IMR-90 (cell line): Measurements from ENCODE around the gene KRR1. TPM values are rescaled to one million over a fixed set of nuclear protein-coding genes. Genes with fewer than 3 reads are reported as not detected.

Experiments used
- ATAC-seq: fragments of 200-7000 bp; cut with Tn5 transposase; 2 replicates; pipeline ENCODE4 v1.9.1; 2020; ENCODE audit warnings: low read depth, mild to moderate bottlenecking, moderate library complexity
- BruUV-seq: library from RNA; stranded (reverse); fragments of 400-500 nt; replicated peaks from 2 replicates; lab custom pipeline; 2021; lab: Mats Ljungman, UMichigan
- CTCF ChIA-PET: fragments of 300-600 bp; formaldehyde crosslinking; extraction: SDS; loops from one replicate; lab custom pipeline; 2021; ENCODE audit warnings: antibody characterized with exemption; lab: Yijun Ruan, JAX
- POLR2A ChIA-PET: fragments of 300-600 bp; sonication (Branson Sonifier 250); formaldehyde crosslinking; loops from one replicate; lab custom pipeline; 2022; ENCODE audit warnings: antibody characterized with exemption; ENCODE audit not compliant: unreplicated experiment; lab: Charles Lee
- DNase-seq: peaks from one replicate; pipeline ENCODE4 v3.0.0; 2013
- H2AFZ ChIP-seq: replicated peaks from 2 replicates; pipeline ENCODE3; 2013; ENCODE audit warnings: low read length, mild to moderate bottlenecking; ENCODE audit not compliant: poor library complexity
- H2AK5ac ChIP-seq: 2 replicates; pipeline ENCODE4 v1.6.1; 2013; ENCODE audit warnings: low read depth, low read length, inconsistent platforms
- H2AK9ac ChIP-seq: replicated peaks from 2 replicates; pipeline ENCODE3; 2013; ENCODE audit warnings: mild to moderate bottlenecking, low read depth, low read length, moderate library complexity; ENCODE audit not compliant: poor library complexity
- H2BK120ac ChIP-seq: 2 replicates; pipeline ENCODE4 v1.6.1; 2013; ENCODE audit warnings: low read depth, low read length, inconsistent platforms
- H2BK15ac ChIP-seq: 3 replicates; pipeline ENCODE4 v1.6.1; 2013; ENCODE audit warnings: low read depth, low read length, inconsistent platforms
- H2BK20ac ChIP-seq: 2 replicates; pipeline ENCODE4 v1.6.1; 2013; ENCODE audit warnings: low read depth, mild to moderate bottlenecking, inconsistent platforms, low read length, moderate library complexity
- H2BK5ac ChIP-seq: 2 replicates; pipeline ENCODE4 v1.6.1; 2013; ENCODE audit warnings: mild to moderate bottlenecking, low read depth, low read length, inconsistent platforms; ENCODE audit not compliant: poor library complexity, severe bottlenecking
- H3K14ac ChIP-seq: replicated peaks from 2 replicates; pipeline ENCODE4 v1.6.1; 2013; ENCODE audit warnings: low read depth, low read length, inconsistent platforms
- H3K18ac ChIP-seq: 2 replicates; pipeline ENCODE4 v1.6.1; 2013; ENCODE audit warnings: low read depth, low read length, control low read depth
- H3K23ac ChIP-seq: 2 replicates; pipeline ENCODE4 v1.6.1; 2013; ENCODE audit warnings: low read depth, low read length, inconsistent platforms
- H3K27ac ChIP-seq: 2 replicates; pipeline ENCODE4 v1.5.1; 2013; ENCODE audit warnings: mild to moderate bottlenecking, control low read depth, low read length; ENCODE audit not compliant: insufficient read depth
- H3K27me3 ChIP-seq: 2 replicates; pipeline ENCODE4 v1.6.1; 2013; ENCODE audit warnings: low read length; ENCODE audit not compliant: control insufficient read depth, insufficient read depth
- H3K36me3 ChIP-seq: 2 replicates; pipeline ENCODE4 v1.6.1; 2013; ENCODE audit warnings: low read length, mixed read lengths; ENCODE audit not compliant: control insufficient read depth, insufficient read depth
- H3K4ac ChIP-seq: 2 replicates; pipeline ENCODE4 v1.6.1; 2013; ENCODE audit warnings: low read depth, low read length, inconsistent platforms
- H3K4me1 ChIP-seq: 2 replicates; pipeline ENCODE4 v1.6.1; 2013; ENCODE audit warnings: low read length, mixed read lengths; ENCODE audit not compliant: control insufficient read depth, insufficient read depth
- H3K4me2 ChIP-seq: 2 replicates; pipeline ENCODE4 v1.6.1; 2013; ENCODE audit warnings: low read depth, mild to moderate bottlenecking, control low read depth, low read length, moderate library complexity
- H3K4me3 ChIP-seq: 2 replicates; pipeline ENCODE4 v1.5.1; 2013; ENCODE audit warnings: low read depth, mild to moderate bottlenecking, control low read depth, low read length, moderate library complexity; ENCODE audit not compliant: insufficient read depth
- H3K56ac ChIP-seq: 2 replicates; pipeline ENCODE4 v1.6.1; 2013; ENCODE audit warnings: low read length, inconsistent platforms; ENCODE audit not compliant: insufficient read depth; ENCODE audit errors: extremely low read depth
- H3K79me1 ChIP-seq, 2 experiments: 2 replicates each; pipeline ENCODE4 v1.6.1; 2013; ENCODE audit warnings: low read length in 2 of 2, inconsistent platforms in 1 of 2, low read depth in 1 of 2
- H3K9ac ChIP-seq: 2 replicates; pipeline ENCODE4 v1.6.1; 2013; ENCODE audit warnings: low read depth, low read length, control low read depth
- H3K9me1 ChIP-seq: 2 replicates; pipeline ENCODE4 v1.6.1; 2013; ENCODE audit warnings: low read length, inconsistent platforms; ENCODE audit not compliant: insufficient read depth
- H3K9me3 ChIP-seq: 2 replicates; pipeline ENCODE4 v1.6.1; 2013; ENCODE audit warnings: low read length; ENCODE audit not compliant: control insufficient read depth, insufficient read depth
- H4K20me1 ChIP-seq: 2 replicates; pipeline ENCODE4 v1.6.1; 2013; ENCODE audit warnings: low read length, inconsistent platforms; ENCODE audit not compliant: insufficient read depth
- H4K5ac ChIP-seq: 2 replicates; pipeline ENCODE4 v1.6.1; 2013; ENCODE audit warnings: mild to moderate bottlenecking, low read depth, low read length, control low read depth
- H4K8ac ChIP-seq, 2 experiments: 2 replicates each; pipeline ENCODE4 v1.6.1; 2013; ENCODE audit warnings: low read depth in 2 of 2, low read length in 2 of 2, control low read depth in 1 of 2, inconsistent platforms in 1 of 2
- H4K91ac ChIP-seq: 2 replicates; pipeline ENCODE4 v1.6.1; 2013; ENCODE audit warnings: low read depth, low read length, inconsistent platforms; ENCODE audit not compliant: insufficient read depth
- CTCF ChIP-seq: conservative IDR thresholded peaks from 2 replicates; pipeline ENCODE4 v1.5.1; 2012; ENCODE audit warnings: mild to moderate bottlenecking, low read depth, low read length, improper control_type of control experiment
- RCOR1 ChIP-seq: IDR thresholded peaks from 2 replicates; pipeline ENCODE4 v1.6.1; 2012; ENCODE audit warnings: mild to moderate bottlenecking, low read length, improper control_type of control experiment; ENCODE audit not compliant: insufficient replicate concordance
- WGBS, 2 experiments: methylation state at CpG; one replicate each; pipeline versions ENCODE4 v1.1.5 to v1.1.7; 2013; ENCODE audit warnings: missing lambda C conversion rate in 2 of 2; ENCODE audit not compliant: insufficient read length in 1 of 2; ENCODE audit errors: extremely low coverage in 2 of 2; 5-methylcytosine and 5-hydroxymethylcytosine counted together
- dilution Hi-C: fragments of 300-500 bp; cut with HindIII; formaldehyde crosslinking; loops from one replicate; pipeline ENCODE4 v1.14.3; 2018; ENCODE audit warnings: low sequenced_read_pairs; ENCODE audit not compliant: unreplicated experiment
- in situ Hi-C: fragments of 300-500 bp; cut with MboI; formaldehyde crosslinking; loops from 3 replicates; pipeline ENCODE4 v1.14.3; 2019; ENCODE audit warnings: low sequenced_read_pairs, inconsistent platforms, mixed read lengths
- intact Hi-C: fragments of 100-400 bp; cut with micrococcal nuclease; formaldehyde crosslinking; loops from 2 replicates; pipeline ENCODE4 v1.10.0; 2022
- polyA plus RNA-seq, 3 experiments: library from polyadenylated mRNA; depleted of rRNA; stranded (reverse); fragments of >200 nt; gene quantifications; 2 replicates each; pipeline ENCODE4 v1.2.3, GENCODE V29; 2012; ENCODE audit warnings: low replicate concordance in 1 of 3
- total RNA-seq: library from RNA; depleted of rRNA; stranded (reverse); fragments of >200 nt; gene quantifications from 2 replicates; pipeline ENCODE4 v1.2.3, GENCODE V29; 2012

Gene KRR1
- total and polyA plus RNA-seq, 2 of the 4 experiments (the other 2 are of a cell fraction): 18.3 to 31.4 TPM

- TF ChIP-seq CTCF: no peak
These were observed 58.6 kb downstream of the KRR1 start (continued) for GRCh38 chr12:75452675-75453330.

GRCh38 chr12:75447691-75448393 is 63.6 kb downstream of the KRR1 start:
- Histone ChIP-seq H2BK120ac (peak overlapping the region; percentile 51), H2BK20ac (peak overlapping the region; percentile 50; the same call in 1 of the 2 replicates), H3K14ac (peak overlapping the region; percentile 17; the same call in 1 of the 2 replicates), H4K91ac (peak overlapping the region; percentile 20; the same call in 1 of the 2 replicates), H3K9ac (no peak overlapping the region), H2AFZ (no peak overlapping the region), H2BK5ac (no peak overlapping the region), H3K27ac (no peak overlapping the region), H3K4ac (no peak overlapping the region), H3K18ac (no peak overlapping the region; the same call in 1 of the 2 replicates), H2AK9ac (no peak overlapping the region), H3K23ac (no peak overlapping the region), H3K79me1 (no peaks in the 10 kb centered on the region), H3K4me2 (no peak overlapping the region), H3K4me3 (no peak overlapping the region), H4K8ac (peak overlapping the region in 1 of 2 experiments; percentile 53; a peak in 2 of 4 replicates), H4K5ac (no peak overlapping the region), H3K27me3 (no peaks in the 10 kb centered on the region), H3K9me1 (no peaks in the 10 kb centered on the region; the same call in 1 of the 2 replicates), H2AK5ac (peak overlapping the region; percentile 77; the same call in 1 of the 2 replicates), H3K56ac (no peak overlapping the region), H3K9me3 (no peaks in the 10 kb centered on the region), H3K4me1 (peaks cover 3% of the 10 kb centered on the region; the same call in 1 of the 2 replicates), H3K36me3 (no peaks in the 10 kb centered on the region), H2BK15ac (no peak overlapping the region), H4K20me1 (no peaks in the 10 kb centered on the region)
- POLR2A ChIA-PET: no interaction called here
- dilution Hi-C loops: no loop called here
- no TSS peak for BruUV-seq
- in situ Hi-C loops: no loop called here
- no peak for TF ChIP-seq RCOR1
- no CpG with 5 or more reads among the region's 4 CpGs for WGBS, 2 experiments
- CTCF ChIA-PET: no interaction called here
- intact Hi-C loops: no loop called here
- DNase-seq: peak; percentile 26
- ATAC-seq: no peak
